H7 (cell line): ENCODE data around the gene SELENOT. TPM values are rescaled to one million over a fixed set of nuclear protein-coding genes. Genes with fewer than 3 reads are reported as not detected.

Experiments
- DNase-seq: peaks from one replicate; pipeline ENCODE4 v3.0.0; 2012
- H3K27me3 ChIP-seq: 2 replicates; pipeline ENCODE4 v1.6.0; 2011; ENCODE audit warnings: mild to moderate bottlenecking, low read length; ENCODE audit not compliant: control insufficient read depth, insufficient read depth
- H3K36me3 ChIP-seq: replicated peaks from 2 replicates; pipeline ENCODE4 v1.5.1; 2011; ENCODE audit warnings: low read length; ENCODE audit not compliant: control insufficient read depth, insufficient read depth
- H3K4me3 ChIP-seq: 2 replicates; pipeline ENCODE4 v1.5.1; 2011; ENCODE audit warnings: low read depth, mild to moderate bottlenecking, control low read depth, low read length, moderate library complexity; ENCODE audit not compliant: insufficient read depth
- total RNA-seq: library from RNA; depleted of rRNA; stranded (reverse); fragments of >200 nt; shearing (Covaris generic); gene quantifications from 2 replicates; pipeline ENCODE4 v1.2.3, GENCODE V29; 2014; rRNA removed

SELENOT gene
- total RNA-seq, 1 experiment from 2014 or later, result 140 TPM

DNA sequence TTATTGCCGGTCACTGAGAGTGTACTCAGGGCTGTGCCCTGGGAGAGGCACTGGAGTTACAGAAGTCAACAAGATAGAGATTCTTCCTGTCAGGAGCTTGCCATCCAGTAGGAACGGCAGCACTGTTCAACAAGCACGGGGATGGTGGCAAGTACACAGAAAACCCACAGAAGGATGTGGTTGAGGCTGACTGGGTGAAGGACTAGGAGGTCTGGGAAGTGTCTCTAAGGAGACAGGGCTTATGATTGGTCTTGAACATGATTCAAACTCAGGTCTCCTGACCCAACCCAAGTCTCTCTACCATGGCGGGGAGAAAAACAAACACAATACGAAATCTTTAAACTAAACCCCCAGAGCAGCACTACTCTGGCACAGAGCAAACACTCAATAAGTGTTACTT lies 63.0 kb downstream of the SELENOT start:
- Histone ChIP-seq H3K4me3 (no peak overlapping the region), H3K27me3 (no peaks in the 10 kb centered on the region), H3K36me3 (no peaks in the 10 kb centered on the region)
- no peak for DNase-seq

DNA sequence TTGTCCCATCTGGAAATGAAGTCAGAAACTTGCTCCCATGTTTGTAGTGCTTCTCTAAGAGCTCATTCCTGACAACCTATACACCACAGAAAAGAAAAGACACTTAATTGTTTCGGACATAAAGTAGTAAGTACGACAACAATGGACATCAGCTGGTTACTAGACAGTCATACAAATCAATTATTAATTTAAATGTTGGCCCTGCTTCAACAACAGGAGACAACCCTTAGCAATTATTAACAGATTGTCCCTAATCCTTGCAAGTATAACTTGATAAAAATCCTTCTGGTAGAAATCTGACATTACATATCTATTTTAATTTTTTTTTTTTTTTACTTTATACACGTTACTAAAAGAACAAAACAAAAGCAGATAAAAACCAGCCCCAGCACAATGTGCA lies 70.8 kb downstream of the SELENOT start:
- Histone ChIP-seq H3K4me3 (no peak overlapping the region), H3K27me3 (no peaks in the 10 kb centered on the region), H3K36me3 (no peaks in the 10 kb centered on the region)
- DNase-seq, result no peak

DNA sequence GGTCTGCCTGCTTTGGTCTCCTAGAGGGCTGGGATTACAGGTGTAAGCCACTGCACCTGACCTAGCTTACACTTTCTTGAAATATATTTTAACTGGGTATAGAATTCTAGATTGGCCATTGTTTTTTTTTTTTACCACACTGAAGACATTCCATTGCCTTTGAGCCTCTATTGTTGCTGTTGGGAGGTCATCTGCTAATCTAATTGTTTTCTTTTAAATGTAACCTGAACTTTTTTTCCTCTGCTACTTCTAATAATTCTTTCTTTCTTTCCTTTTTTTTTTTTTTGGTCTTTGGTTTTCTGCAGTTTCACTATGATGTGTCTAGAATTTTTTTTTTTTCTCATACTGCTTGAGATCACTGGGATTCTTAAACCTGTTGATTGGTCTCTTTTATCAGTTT lies 72.5 kb downstream of the SELENOT start:
- Histone ChIP-seq H3K4me3 (no peak overlapping the region), H3K27me3 (no peaks in the 10 kb centered on the region), H3K36me3 (no peaks in the 10 kb centered on the region)
- no peak for DNase-seq

Other genes with a start within 250 kb of the SELENOT start
- gene TSC22D2, start 195.0 kb upstream of the SELENOT start, total RNA-seq, result 5.8 and 6.1 TPM in 2 replicates
- 133 and 143 TPM in 2 replicates for gene SERP1, start 56.8 kb upstream of the SELENOT start, total RNA-seq
- gene EIF2A, start 56.5 kb upstream of the SELENOT start, total RNA-seq, result 81.3 and 141 TPM in 2 replicates
- gene ERICH6, start 100.6 kb downstream of the SELENOT start, total RNA-seq, result 0.17 TPM in 1 of 2 replicates, not detected in the other
- gene SIAH2, start 159.8 kb downstream of the SELENOT start, total RNA-seq, result 35.8 and 54.8 TPM in 2 replicates